CD4-positive, alpha-beta T cell treated with Interleukin-6 for 4 hours (primary cell): ENCODE measurements around the gene DDX56.

Experiments
- DNase-seq: peaks from one replicate; pipeline ENCODE4 v3.0.0-alpha.2; 2020; ENCODE audit warnings: mixed read lengths

Gene DDX56

GRCh38 chr7:44534087-44534486 is 39.6 kb downstream of the DDX56 start:
- no peak for DNase-seq

- no peak for DNase-seq
Observed at GRCh38 chr7:44533301-44534055, 40.2 kb downstream of the DDX56 start.

- no peak for DNase-seq
Observed at GRCh38 chr7:44531421-44532380, 42.0 kb downstream of the DDX56 start.

GRCh38 chr7:44530990-44531389 is 42.7 kb downstream of the DDX56 start:
- no peak for DNase-seq

GRCh38 chr7:44524811-44525388 is 48.8 kb downstream of the DDX56 start:
- no peak for DNase-seq

- DNase-seq, result no peak
Observed at GRCh38 chr7:44522315-44522714, 51.4 kb downstream of the DDX56 start.

- DNase-seq, result no peak
Observed at GRCh38 chr7:44521347-44522095, 52.2 kb downstream of the DDX56 start.

GRCh38 chr7:44520574-44520973 is 53.1 kb downstream of the DDX56 start:
- DNase-seq, result no peak

- no peak for DNase-seq
Observed at GRCh38 chr7:44519546-44519945, 54.2 kb downstream of the DDX56 start.

GRCh38 chr7:44518761-44519160 is 54.9 kb downstream of the DDX56 start:
- DNase-seq, result no peak

GRCh38 chr7:44517175-44517574 is 56.5 kb downstream of the DDX56 start:
- no peak for DNase-seq
